GM12872 (cell line): Measurements from ENCODE around the gene SPATA31C2.
A peak's percentile ranks its signal among the peaks of the same experiment; 100 is the strongest.

Source experiments
- CTCF ChIP-seq: IDR thresholded peaks from 3 replicates; pipeline ENCODE4 v1.5.1; 2011; ENCODE audit warnings: low read depth, mild to moderate bottlenecking, low read length, moderate library complexity; ENCODE audit not compliant: insufficient read depth

The SPATA31C2 gene

GRCh38 chr9:88164850-88165249 is 26.6 kb upstream of the SPATA31C2 start:
- no peak for TF ChIP-seq CTCF

- TF ChIP-seq CTCF, result no peak
Observed at GRCh38 chr9:88161144-88161543, 22.9 kb upstream of the SPATA31C2 start.

- no peak for TF ChIP-seq CTCF
Observed at GRCh38 chr9:88143957-88144625, 5.8 kb upstream of the SPATA31C2 start.

- TF ChIP-seq CTCF, result no peak
Observed at GRCh38 chr9:88143179-88143578, 4.9 kb upstream of the SPATA31C2 start.

GRCh38 chr9:88110026-88110425 is 28.2 kb downstream of the SPATA31C2 start:
- no peak for TF ChIP-seq CTCF

GRCh38 chr9:88108779-88109178 is 29.5 kb downstream of the SPATA31C2 start:
- TF ChIP-seq CTCF, result no peak

GRCh38 chr9:88106492-88106891 is 31.8 kb downstream of the SPATA31C2 start:
- peak; percentile 18; the same call in 1 of the 3 replicates for TF ChIP-seq CTCF

- TF ChIP-seq CTCF, result no peak
Observed at GRCh38 chr9:88092797-88093331, 45.4 kb downstream of the SPATA31C2 start.
